ENCODE results near the gene CYBRD1.

CYBRD1 gene

GRCh38 chr2:171550613-171551012, 28.3 kb downstream of the CYBRD1 start:
- no peak overlapping the region for H3K4me3 ChIP-seq (ENCODE audit: low read depth, low read length)
- no peak for TF ChIP-seq CTCF (IDR thresholded peaks at IDR 0.05; ENCODE audit: control insufficient read depth, extremely low read depth, insufficient read depth)
- no peak for DNase-seq (ENCODE audit: low read depth)

- H3K4me3 ChIP-seq (ENCODE audit: low read depth, low read length), result no peak overlapping the region
- TF ChIP-seq CTCF (IDR thresholded peaks at IDR 0.05; ENCODE audit: control insufficient read depth, extremely low read depth, insufficient read depth), result no peak
- DNase-seq (ENCODE audit: low read depth), result no peak
These were observed 29.6 kb downstream of the CYBRD1 start for GRCh38 chr2:171551836-171552235.

GRCh38 chr2:171553236-171553635, 31.0 kb downstream of the CYBRD1 start:
- DNase-seq (ENCODE audit: low read depth), result no peak
- TF ChIP-seq CTCF (IDR thresholded peaks at IDR 0.05; ENCODE audit: control insufficient read depth, extremely low read depth, insufficient read depth), result no peak
- no peak overlapping the region for H3K4me3 ChIP-seq (ENCODE audit: low read depth, low read length)

- H3K4me3 ChIP-seq (ENCODE audit: low read depth, low read length), result no peak overlapping the region
- no peak for DNase-seq (ENCODE audit: low read depth)
- TF ChIP-seq CTCF (IDR thresholded peaks at IDR 0.05; ENCODE audit: control insufficient read depth, extremely low read depth, insufficient read depth), result no peak
These were observed 31.6 kb downstream of the CYBRD1 start for GRCh38 chr2:171553858-171554257.

- DNase-seq (ENCODE audit: low read depth), result no peak
These were observed 32.8 kb downstream of the CYBRD1 start for GRCh38 chr2:171554991-171555615.

GRCh38 chr2:171557363-171557762, 35.1 kb downstream of the CYBRD1 start:
- no peak for TF ChIP-seq CTCF (IDR thresholded peaks at IDR 0.05; ENCODE audit: control insufficient read depth, extremely low read depth, insufficient read depth)
- H3K4me3 ChIP-seq (ENCODE audit: low read depth, low read length), result no peak overlapping the region
- no peak for DNase-seq (ENCODE audit: low read depth)

More at GRCh38 chr2:171554991-171555615, 32.8 kb downstream of the CYBRD1 start:
- no peak for TF ChIP-seq CTCF (IDR thresholded peaks at IDR 0.05; ENCODE audit: control insufficient read depth, extremely low read depth, insufficient read depth)
- H3K4me3 ChIP-seq (ENCODE audit: low read depth, low read length), result no peak overlapping the region

GRCh38 chr2:171563301-171563700, 41.0 kb downstream of the CYBRD1 start:
- no peak for TF ChIP-seq CTCF (IDR thresholded peaks at IDR 0.05; ENCODE audit: control insufficient read depth, extremely low read depth, insufficient read depth)
- H3K4me3 ChIP-seq (ENCODE audit: low read depth, low read length), result no peak overlapping the region
- DNase-seq (ENCODE audit: low read depth), result no peak
